Astrocyte (in vitro differentiated cells and primary cell): Measurements from ENCODE around the gene TMEM184A. TPM values are rescaled to one million over a fixed set of nuclear protein-coding genes. Genes with fewer than 3 reads are reported as not detected.

ENCODE experiments used
- DNase-seq: peaks from one replicate; pipeline ENCODE4 v3.0.0-alpha.2; 2010; ENCODE audit warnings: low read depth
- FAIRE-seq: peaks from 2 replicates; lab custom pipeline; 2011; peaks lifted over from hg19 to GRCh38; lab: Jason Lieb, UNC
- H2AFZ ChIP-seq: 2 replicates; pipeline ENCODE4 v1.6.0; 2012; ENCODE audit warnings: low read depth, low read length, inconsistent platforms
- H3K27ac ChIP-seq: 2 replicates; pipeline ENCODE4 v1.5.1; 2011; ENCODE audit warnings: low read depth, low read length, inconsistent platforms
- H3K27me3 ChIP-seq: 2 replicates; pipeline ENCODE4 v1.6.0; 2011; ENCODE audit warnings: low read length, inconsistent platforms; ENCODE audit not compliant: insufficient read depth
- H3K36me3 ChIP-seq: 2 replicates; pipeline ENCODE4 v1.5.1; 2011; ENCODE audit warnings: low read length, inconsistent platforms; ENCODE audit not compliant: insufficient read depth
- H3K4me1 ChIP-seq: 2 replicates; pipeline ENCODE4 v1.5.1; 2011; ENCODE audit warnings: low read length, inconsistent platforms; ENCODE audit not compliant: insufficient read depth
- H3K4me2 ChIP-seq: 2 replicates; pipeline ENCODE4 v1.6.0; 2012; ENCODE audit warnings: low read length, inconsistent platforms
- H3K4me3 ChIP-seq: 2 replicates; pipeline ENCODE4 v1.5.1; 2011; ENCODE audit warnings: low read depth, mild to moderate bottlenecking, low read length, inconsistent platforms; ENCODE audit not compliant: insufficient read depth
- H3K79me2 ChIP-seq: 2 replicates; pipeline ENCODE4 v1.6.0; 2012; ENCODE audit warnings: mild to moderate bottlenecking, low read length, inconsistent platforms; ENCODE audit not compliant: insufficient read depth
- H3K9ac ChIP-seq: 2 replicates; pipeline ENCODE4 v1.6.0; 2012; ENCODE audit warnings: mild to moderate bottlenecking, low read length, inconsistent platforms
- H3K9me3 ChIP-seq: 2 replicates; pipeline ENCODE4 v1.5.1; 2012; ENCODE audit warnings: low read depth, mild to moderate bottlenecking, low read length, inconsistent platforms; ENCODE audit not compliant: insufficient read depth
- H4K20me1 ChIP-seq: 2 replicates; pipeline ENCODE4 v1.6.0; 2012; ENCODE audit warnings: low read length, inconsistent platforms; ENCODE audit not compliant: insufficient read depth
- H3K27ac Mint-ChIP-seq: one replicate; pipeline ENCODE4 v1.8.0; 2021; ENCODE audit warnings: mild to moderate bottlenecking, mixed read lengths; ENCODE audit not compliant: unreplicated experiment
- H3K27me3 Mint-ChIP-seq: one replicate; pipeline ENCODE4 v1.8.0; 2021; ENCODE audit warnings: low read depth, mixed read lengths; ENCODE audit not compliant: unreplicated experiment
- H3K36me3 Mint-ChIP-seq: one replicate; pipeline ENCODE4 v1.8.0; 2021; ENCODE audit warnings: low read depth, mixed read lengths; ENCODE audit not compliant: unreplicated experiment
- H3K4me1 Mint-ChIP-seq: one replicate; pipeline ENCODE4 v1.8.0; 2021; ENCODE audit warnings: low read depth, mixed read lengths; ENCODE audit not compliant: unreplicated experiment
- H3K4me3 Mint-ChIP-seq: one replicate; pipeline ENCODE4 v1.8.0; 2021; ENCODE audit warnings: mild to moderate bottlenecking, moderate library complexity, mixed read lengths; ENCODE audit not compliant: unreplicated experiment
- H3K9me3 Mint-ChIP-seq: one replicate; pipeline ENCODE4 v1.8.0; 2021; ENCODE audit warnings: mild to moderate bottlenecking, mixed read lengths; ENCODE audit not compliant: unreplicated experiment
- CTCF ChIP-seq: IDR thresholded peaks from 2 replicates; pipeline ENCODE4 v1.5.1; 2011; ENCODE audit warnings: low read depth, mild to moderate bottlenecking, inconsistent platforms, low read length, moderate library complexity; ENCODE audit not compliant: insufficient read depth
- EZH2 ChIP-seq: IDR thresholded peaks from 2 replicates; pipeline ENCODE4 v1.6.1; 2012; ENCODE audit warnings: mild to moderate bottlenecking, low read length, inconsistent platforms; ENCODE audit not compliant: insufficient read depth
- total RNA-seq: library from RNA; stranded (reverse); gene quantifications from 2 replicates; pipeline ENCODE4 v1.2.1, GENCODE V29; 2021

TMEM184A gene
- total RNA-seq, 1 donor from 2014 or later: 2.1 TPM

GRCh38 chr7:1493129-1493528 lies 62.9 kb downstream of the TMEM184A start:
- Histone ChIP-seq H3K27ac (no peak overlapping the region), H3K4me2 (no peak overlapping the region), H3K4me3 (no peak overlapping the region), H4K20me1 (peaks cover 9% of the 10 kb centered on the region), H2AFZ (no peak overlapping the region), H3K4me1 (no peaks in the 10 kb centered on the region), H3K79me2 (no peaks in the 10 kb centered on the region), H3K9me3 (no peaks in the 10 kb centered on the region), H3K9ac (no peak overlapping the region), H3K27me3 (no peaks in the 10 kb centered on the region), H3K36me3 (peaks cover 3% of the 10 kb centered on the region)
- FAIRE-seq (no peak), DNase-seq (no peak)
- no peaks in the 10 kb centered on the region for H3K27me3 Mint-ChIP-seq
- TF ChIP-seq CTCF (no peak), EZH2 (no peak)
- no peak overlapping the region for H3K27ac Mint-ChIP-seq
- no peak overlapping the region for H3K4me3 Mint-ChIP-seq
- no peaks in the 10 kb centered on the region for H3K4me1 Mint-ChIP-seq
- peaks cover 15% of the 10 kb centered on the region for H3K36me3 Mint-ChIP-seq
- H3K9me3 Mint-ChIP-seq: no peaks in the 10 kb centered on the region

- peaks cover 3% of the 10 kb centered on the region for H3K36me3 ChIP-seq
- H2AFZ ChIP-seq: no peak overlapping the region
- no peak overlapping the region for H3K27ac ChIP-seq
- H3K4me3 Mint-ChIP-seq: no peak overlapping the region
- H3K27me3 ChIP-seq: no peaks in the 10 kb centered on the region
- peaks cover 15% of the 10 kb centered on the region for H3K36me3 Mint-ChIP-seq
- no peaks in the 10 kb centered on the region for H3K4me1 Mint-ChIP-seq
- H3K27me3 Mint-ChIP-seq: no peaks in the 10 kb centered on the region
- H4K20me1 ChIP-seq: peaks cover 9% of the 10 kb centered on the region
- H3K27ac Mint-ChIP-seq: no peak overlapping the region
- no peaks in the 10 kb centered on the region for H3K9me3 Mint-ChIP-seq
- FAIRE-seq (no peak), DNase-seq (no peak)
- no peaks in the 10 kb centered on the region for H3K9me3 ChIP-seq
- H3K4me3 ChIP-seq: no peak overlapping the region
- H3K4me1 ChIP-seq: no peaks in the 10 kb centered on the region
- H3K79me2 ChIP-seq: no peaks in the 10 kb centered on the region
- H3K9ac ChIP-seq: no peak overlapping the region
- TF ChIP-seq CTCF: no peak
- no peak for TF ChIP-seq EZH2
- H3K4me2 ChIP-seq: no peak overlapping the region
Measured at GRCh38 chr7:1492640-1493039, 63.4 kb downstream of the TMEM184A start.

Other genes starting within 250 kb of the TMEM184A start
- gene MICALL2, start 96.7 kb downstream of the TMEM184A start, total RNA-seq: 41.5 and 43.4 TPM in 2 replicates
- gene INTS1, start 51.8 kb downstream of the TMEM184A start, total RNA-seq: 81.4 and 81.9 TPM in 2 replicates
- gene MAFK, start 25.5 kb downstream of the TMEM184A start, total RNA-seq: 36.2 and 36.6 TPM in 2 replicates
- 30.3 and 33.6 TPM in 2 replicates for gene PSMG3, start 13.8 kb upstream of the TMEM184A start, total RNA-seq
- 18.0 and 19.7 TPM in 2 replicates for gene ELFN1, start 114.1 kb upstream of the TMEM184A start, total RNA-seq